ENCODE measurements around the gene VPS72.
"Not testable (repeated sequence)": the region's sequence is repeated elsewhere in the genome, so short reads cannot be mapped to it uniquely, and the experiment has no call there.

The VPS72 gene

DNA sequence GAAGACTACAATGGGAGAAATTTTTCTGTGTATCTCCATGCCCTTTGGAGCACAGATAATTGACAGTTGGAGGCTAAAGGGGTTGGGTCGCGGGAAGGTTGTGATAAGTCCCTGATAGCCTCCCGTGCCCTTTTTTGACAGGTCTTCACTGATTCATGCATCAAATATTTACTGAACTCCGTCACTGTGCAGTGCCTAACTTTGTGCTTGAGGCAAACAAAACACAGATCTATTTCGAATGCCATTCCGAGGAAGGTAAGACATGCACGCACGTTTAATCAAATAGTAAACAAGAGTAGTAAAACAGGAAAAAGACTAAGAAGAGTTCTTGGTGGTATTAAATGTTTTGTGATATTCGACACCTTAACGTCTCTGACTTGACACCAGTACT is 7.9 kb upstream of the VPS72 start:
- TF ChIP-seq CTCF (IDR thresholded peaks at IDR 0.05; ENCODE audit: control insufficient read depth, insufficient read depth, low read depth, low read length, missing control alignments) = no peak
- no peak for DNase-seq (ENCODE audit: low read depth)
- peak overlapping the region; percentile 99 for H3K4me3 ChIP-seq (ENCODE audit: control insufficient read depth, low read depth, low read length)

DNA sequence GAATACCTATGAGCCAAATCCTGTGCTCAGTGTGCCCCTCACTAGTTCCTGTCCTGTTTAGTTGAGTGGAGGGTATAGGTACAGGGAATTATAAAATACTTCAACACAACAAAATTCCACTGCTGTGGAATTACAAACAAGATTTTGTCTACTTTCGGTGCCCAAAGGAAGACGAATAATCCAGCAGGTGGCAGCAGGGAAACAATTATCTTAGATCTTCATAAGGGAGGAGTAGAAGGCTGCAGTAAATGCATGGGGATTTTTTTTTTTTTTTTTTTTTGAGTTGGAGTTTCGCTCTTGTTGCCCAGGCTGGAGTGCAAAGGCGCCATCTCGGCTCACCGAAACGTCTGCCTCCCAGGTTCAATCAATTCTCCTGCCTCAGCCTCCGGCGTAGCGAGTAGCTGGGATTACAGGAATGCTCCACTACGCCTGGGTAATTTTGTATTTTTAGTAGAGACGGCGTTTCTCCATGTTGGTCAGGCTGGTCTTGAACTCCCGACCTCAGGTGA is 6.3 kb upstream of the VPS72 start:
- TF ChIP-seq CTCF (IDR thresholded peaks at IDR 0.05; ENCODE audit: control insufficient read depth, insufficient read depth, low read depth, low read length, missing control alignments) = peak; percentile 62
- peak; percentile 65 for DNase-seq (ENCODE audit: low read depth)
- peak overlapping the region; percentile 26 for H3K4me3 ChIP-seq (ENCODE audit: control insufficient read depth, low read depth, low read length)

GRCh38 chr1:151194894-151195594 is 5.0 kb upstream of the VPS72 start:
- DNase-seq (ENCODE audit: low read depth) = peak; percentile 69
- peak overlapping the region; percentile 24 for H3K4me3 ChIP-seq (ENCODE audit: control insufficient read depth, low read depth, low read length)

- no peak for TF ChIP-seq CTCF (IDR thresholded peaks at IDR 0.05; ENCODE audit: control insufficient read depth, insufficient read depth, low read depth, low read length, missing control alignments)
- DNase-seq (ENCODE audit: low read depth) = no peak
- H3K4me3 ChIP-seq (ENCODE audit: control insufficient read depth, low read depth, low read length) = no peak overlapping the region
Measured at GRCh38 chr1:151193856-151194255, 3.9 kb upstream of the VPS72 start.

DNA sequence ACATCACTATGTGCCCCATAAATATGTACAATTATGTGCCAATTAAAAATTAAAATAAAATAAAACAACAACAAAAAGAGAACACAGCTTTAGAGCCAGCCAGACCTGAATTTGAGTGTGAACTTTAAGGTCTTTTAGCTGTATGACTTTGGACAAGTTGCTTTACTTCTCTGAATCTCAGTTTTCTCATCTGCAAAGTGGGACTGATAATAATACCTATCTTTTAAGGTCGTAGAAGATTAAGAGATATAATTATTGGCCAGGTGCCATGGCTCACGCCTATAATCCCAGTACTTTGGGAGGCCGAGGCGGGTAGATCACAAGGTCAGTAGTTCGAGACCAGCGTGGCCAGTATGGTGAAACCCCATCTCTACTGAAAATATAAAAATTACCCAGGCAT is 3.3 kb upstream of the VPS72 start:
- DNase-seq (ENCODE audit: low read depth) = no peak
- H3K4me3 ChIP-seq (ENCODE audit: control insufficient read depth, low read depth, low read length) = no peak overlapping the region
- TF ChIP-seq CTCF (IDR thresholded peaks at IDR 0.05; ENCODE audit: control insufficient read depth, insufficient read depth, low read depth, low read length, missing control alignments) = no peak

DNA sequence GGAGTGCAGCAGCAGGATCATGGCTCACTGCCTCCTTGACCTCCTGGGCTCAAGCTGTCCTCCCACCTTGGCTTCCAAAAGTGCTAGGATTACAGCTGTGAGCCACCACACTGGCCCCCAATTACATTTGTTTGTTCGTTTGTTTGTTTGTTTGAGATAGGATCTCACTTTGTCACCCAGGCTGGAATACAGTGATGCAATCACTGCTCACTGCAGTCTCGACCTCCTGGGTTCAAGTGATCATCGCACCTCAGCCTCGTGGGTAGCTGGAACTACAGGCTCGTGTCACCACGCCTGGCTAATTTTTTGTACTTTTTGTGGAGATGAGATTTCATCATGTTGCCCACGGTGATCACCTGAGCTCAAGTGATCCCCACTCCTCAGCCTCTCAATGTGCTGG is 2.0 kb upstream of the VPS72 start:
- no peak for DNase-seq (ENCODE audit: low read depth)
- TF ChIP-seq CTCF (IDR thresholded peaks at IDR 0.05; ENCODE audit: control insufficient read depth, insufficient read depth, low read depth, low read length, missing control alignments) = no peak
- H3K4me3 ChIP-seq (ENCODE audit: control insufficient read depth, low read depth, low read length) = no peak overlapping the region

DNA sequence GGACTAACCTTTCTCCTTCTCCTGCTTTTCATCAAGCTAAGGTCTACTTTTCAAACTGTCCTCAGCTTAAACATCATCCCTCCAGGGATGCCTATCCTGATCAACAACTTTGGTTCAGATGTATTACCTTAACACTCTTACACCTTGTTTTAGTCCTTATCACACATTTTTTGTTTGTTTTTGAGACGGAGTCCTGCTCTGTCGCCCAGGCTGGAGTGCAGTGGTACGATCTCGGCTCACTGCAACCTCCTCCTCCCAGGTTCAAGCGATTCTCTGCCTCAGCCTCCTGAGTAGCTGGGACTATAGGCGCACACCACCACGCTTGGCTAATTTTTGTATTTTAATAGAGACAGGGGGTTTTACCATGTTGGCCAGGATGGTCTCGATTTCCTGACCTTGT is 1.3 kb downstream of the VPS72 start:
- not testable (repeated sequence) for DNase-seq (ENCODE audit: low read depth)
- H3K4me3 ChIP-seq (ENCODE audit: control insufficient read depth, low read depth, low read length) = peak overlapping the region; percentile 83

DNA sequence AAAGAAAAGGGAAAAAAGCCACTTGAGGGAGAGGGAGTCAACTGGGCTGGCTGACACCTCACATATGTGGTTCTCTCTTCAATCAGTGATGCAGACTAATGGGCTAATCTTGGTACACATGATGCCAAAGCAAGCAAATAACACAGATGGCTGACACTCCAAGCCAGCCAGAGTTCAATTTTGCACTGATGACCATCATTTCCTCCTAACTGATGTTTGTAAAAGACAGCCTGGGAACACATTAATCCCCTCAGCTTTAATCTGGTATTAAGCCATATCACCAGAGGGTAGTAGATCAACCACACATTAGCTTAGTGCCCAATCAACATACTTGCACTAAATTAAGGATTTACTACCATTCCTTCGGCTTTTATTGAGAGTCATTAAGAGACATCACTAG is 2.8 kb downstream of the VPS72 start:
- TF ChIP-seq CTCF (IDR thresholded peaks at IDR 0.05; ENCODE audit: control insufficient read depth, insufficient read depth, low read depth, low read length, missing control alignments) = no peak
- H3K4me3 ChIP-seq (ENCODE audit: control insufficient read depth, low read depth, low read length) = no peak overlapping the region
- DNase-seq (ENCODE audit: low read depth) = no peak
